Vagina (tissue), 2 donors: ENCODE data around the gene SCN8A. TPM values are rescaled to one million over a fixed set of nuclear protein-coding genes. Genes with fewer than 3 reads are reported as not detected.

Experiments used
- DNase-seq, 2 donors: peaks; one replicate each; pipeline ENCODE4 v3.0.0-alpha.2; 2017; ENCODE audit errors: extremely low spot score in 2 of 2
- H3K27ac ChIP-seq: fragments of 200-600 bp; sonication (generic); one replicate; pipeline ENCODE4 v1.5.1; 2019
- H3K27me3 ChIP-seq: fragments of 200-600 bp; sonication (generic); one replicate; pipeline ENCODE4 v1.5.1; 2019
- H3K36me3 ChIP-seq, 2 donors: fragments of 200-600 bp; sonication (generic); one replicate each; pipeline ENCODE4 v1.5.1; 2017 to 2019
- H3K4me1 ChIP-seq: fragments of 200-600 bp; sonication (generic); one replicate; pipeline ENCODE4 v1.5.1; 2019
- H3K4me3 ChIP-seq, 2 donors: fragments of 200-600 bp; sonication (generic); 1 replicate in 1 of 2; 2 replicates in 1 of 2; pipeline ENCODE4 v1.5.1; 2016 to 2019
- H3K9me3 ChIP-seq: fragments of 200-600 bp; sonication (generic); one replicate; pipeline ENCODE4 v1.5.1; 2019
- CTCF ChIP-seq, 3 experiments: fragments of 450-650 bp in 2 of 3; fragments of 200-600 bp in 1 of 3; sonication (generic) in 1 of 3; IDR thresholded peaks; one replicate each; pipeline ENCODE4 v1.5.1; 2017 to 2019; ENCODE audit warnings: antibody characterized with exemption in 3 of 3, mild to moderate bottlenecking in 2 of 3, moderate library complexity in 2 of 3
- POLR2A ChIP-seq, 2 donors: fragments of 450-650 bp; IDR thresholded peaks; one replicate each; pipeline ENCODE4 v1.6.1; 2017; ENCODE audit warnings: antibody characterized with exemption in 2 of 2, mild to moderate bottlenecking in 2 of 2, moderate library complexity in 2 of 2
- POLR2AphosphoS5 ChIP-seq, 2 donors: sonication (generic); formaldehyde crosslinking; IDR thresholded peaks; one replicate each; pipeline ENCODE4 v1.9.0; 2017; ENCODE audit warnings: antibody characterized with exemption in 2 of 2, mild to moderate bottlenecking in 2 of 2, low read depth in 1 of 2; ENCODE audit not compliant: insufficient read depth in 1 of 2
- intact Hi-C: fragments of 100-400 bp; cut with DNase I; formaldehyde crosslinking; loops from one replicate; pipeline ENCODE4 v1.15.1; 2023
- total RNA-seq: library from RNA; depleted of rRNA; stranded (reverse); fragments of >200 nt; gene quantifications from one replicate; pipeline ENCODE4 v1.2.3, GENCODE V29; 2016

SCN8A gene
- total RNA-seq, 1 donor from 2014 or later: 3.7 TPM

DNA sequence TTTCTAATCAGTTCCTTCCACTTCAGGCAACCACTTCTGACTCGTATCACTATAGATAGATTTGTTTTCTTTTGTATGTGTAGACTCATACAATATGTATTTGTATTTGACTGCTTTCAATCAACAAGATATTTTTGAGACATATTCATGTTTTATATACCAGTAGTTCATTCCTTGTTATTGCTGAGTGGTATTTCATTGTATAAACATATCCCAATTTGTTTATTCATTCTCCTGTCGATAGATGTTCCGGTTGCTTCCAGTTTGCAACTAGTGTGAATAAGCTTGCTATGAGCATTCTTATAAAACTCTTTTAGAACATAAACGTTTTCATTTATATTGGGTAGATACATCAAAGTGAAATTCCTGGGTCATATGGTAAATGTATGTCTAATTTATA lies 138.3 kb downstream of the SCN8A start:
- no peaks in the 10 kb centered on the region for H3K9me3 ChIP-seq
- no peaks in the 10 kb centered on the region for H3K27me3 ChIP-seq
- intact Hi-C loops: no loop called here
- H3K4me1 ChIP-seq: no peaks in the 10 kb centered on the region
- TF ChIP-seq POLR2AphosphoS5 (IDR thresholded peaks at IDR 0.05; ENCODE audit: insufficient read depth in 1 of 2, low read depth in 1 of 2): no peak
- no peak for TF ChIP-seq POLR2A (IDR thresholded peaks at IDR 0.05)
- TF ChIP-seq CTCF (IDR thresholded peaks at IDR 0.05): no peak
- no peak for DNase-seq
- H3K27ac ChIP-seq: no peak overlapping the region
- H3K36me3 ChIP-seq: no peaks in the 10 kb centered on the region
- H3K4me3 ChIP-seq: no peak overlapping the region

- Histone ChIP-seq H3K36me3 (no peaks in the 10 kb centered on the region), H3K4me3 (no peak overlapping the region), H3K4me1 (no peaks in the 10 kb centered on the region), H3K27me3 (no peaks in the 10 kb centered on the region), H3K9me3 (no peaks in the 10 kb centered on the region), H3K27ac (no peak overlapping the region)
- no peak for TF ChIP-seq POLR2AphosphoS5 (IDR thresholded peaks at IDR 0.05; ENCODE audit: insufficient read depth in 1 of 2, low read depth in 1 of 2)
- TF ChIP-seq POLR2A (IDR thresholded peaks at IDR 0.05): no peak
- TF ChIP-seq CTCF (IDR thresholded peaks at IDR 0.05): no peak
- no peak for DNase-seq
- intact Hi-C loops: no loop called here
Observed at GRCh38 chr12:51730745-51731144, 139.7 kb downstream of the SCN8A start.

- no peak overlapping the region for H3K4me3 ChIP-seq
- H3K4me1 ChIP-seq: no peaks in the 10 kb centered on the region
- no peaks in the 10 kb centered on the region for H3K9me3 ChIP-seq
- no peak for TF ChIP-seq CTCF (IDR thresholded peaks at IDR 0.05)
- TF ChIP-seq POLR2AphosphoS5 (IDR thresholded peaks at IDR 0.05; ENCODE audit: insufficient read depth in 1 of 2, low read depth in 1 of 2): no peak
- TF ChIP-seq POLR2A (IDR thresholded peaks at IDR 0.05): no peak
- no peak overlapping the region for H3K27ac ChIP-seq
- DNase-seq: no peak
- intact Hi-C loops: no loop called here
- no peaks in the 10 kb centered on the region for H3K36me3 ChIP-seq
- no peaks in the 10 kb centered on the region for H3K27me3 ChIP-seq
Observed at GRCh38 chr12:51740536-51740935, 149.5 kb downstream of the SCN8A start.

DNA sequence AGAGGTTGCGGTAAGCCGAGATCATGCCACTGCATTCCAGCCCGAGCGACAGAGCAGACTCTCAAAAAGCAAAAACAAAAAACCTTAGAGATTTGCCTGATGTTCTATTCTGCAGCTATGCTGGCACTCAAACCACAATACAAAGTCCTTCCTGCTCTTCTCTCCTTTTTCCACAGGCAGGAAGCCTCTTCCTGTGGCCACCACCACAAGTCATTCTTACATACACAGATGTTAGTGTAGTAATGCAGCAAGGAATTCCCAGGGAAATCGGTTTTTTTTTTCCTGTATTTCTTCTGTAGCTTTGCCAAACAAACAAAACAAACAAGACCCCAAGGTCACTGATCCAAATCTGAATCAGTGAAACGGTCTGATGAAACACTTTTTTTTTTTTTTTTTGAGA lies 153.2 kb downstream of the SCN8A start:
- no peak overlapping the region for H3K27ac ChIP-seq
- H3K4me3 ChIP-seq: no peak overlapping the region
- DNase-seq: no peak
- H3K4me1 ChIP-seq: no peaks in the 10 kb centered on the region
- intact Hi-C loops: no loop called here
- TF ChIP-seq POLR2A (IDR thresholded peaks at IDR 0.05) (no peak), POLR2AphosphoS5 (IDR thresholded peaks at IDR 0.05; ENCODE audit: insufficient read depth in 1 of 2, low read depth in 1 of 2) (no peak), CTCF (IDR thresholded peaks at IDR 0.05) (no peak)
- no peaks in the 10 kb centered on the region for H3K27me3 ChIP-seq
- no peaks in the 10 kb centered on the region for H3K9me3 ChIP-seq
- no peaks in the 10 kb centered on the region for H3K36me3 ChIP-seq

- Histone ChIP-seq H3K36me3 (no peaks in the 10 kb centered on the region), H3K4me3 (no peak overlapping the region), H3K27me3 (no peaks in the 10 kb centered on the region), H3K9me3 (no peaks in the 10 kb centered on the region), H3K4me1 (no peaks in the 10 kb centered on the region), H3K27ac (no peak overlapping the region)
- TF ChIP-seq CTCF (IDR thresholded peaks at IDR 0.05) (no peak), POLR2AphosphoS5 (IDR thresholded peaks at IDR 0.05; ENCODE audit: insufficient read depth in 1 of 2, low read depth in 1 of 2) (no peak), POLR2A (IDR thresholded peaks at IDR 0.05) (no peak)
- intact Hi-C loops: no loop called here
- DNase-seq: no peak
Observed at GRCh38 chr12:51744957-51745356, 153.9 kb downstream of the SCN8A start.
